ENCODE results near the gene CTSZ. TPM values are rescaled to one million over a fixed set of nuclear protein-coding genes. Genes with fewer than 3 reads are reported as not detected.

Gene CTSZ
- polyA plus RNA-seq, 2 of the 4 experiments (the other 2 are of a cell fraction) = 115 to 156 TPM

GRCh38 chr20:59050437-59050836 is 43.4 kb upstream of the CTSZ start:
- ChIA-PET CTCF (interaction anchor here (0.6 to 1.8 kb wide), 5 partner anchors 9 to 405 kb away, joined by 3 to 6 read pairs (median 4); no protein-coding TSS in a partner anchor), POLR2A (interaction anchor here (0.7 kb wide), 1 partner anchor 18 kb away, joined by 3 read pairs; the partner anchor contains the start of gene ATP5F1E)
- ATAC-seq (no peak), DNase-seq (ENCODE audit: low read depth in 1 of 2, low spot score in 1 of 2) (no peak), FAIRE-seq (no peak)
- Histone ChIP-seq H3K27ac (no peak overlapping the region; a peak in 1 of 6 replicates), H3K4me1 (peaks cover 16% of the 10 kb centered on the region), H3K4me2 (no peak overlapping the region), H3K4me3 (no peak overlapping the region), H3K9me3 (no peaks in the 10 kb centered on the region)
- 25% methylated on average over 1 of the region's 1 CpG for WGBS (ENCODE audit: missing lambda C conversion rate)
- TF ChIP-seq MAFK (IDR thresholded peaks at IDR 0.05; ENCODE audit: partially characterized antibody) (no peak), HMGXB4 (CRISPR knock-in tag; IDR thresholded peaks at IDR 0.05; ENCODE audit: borderline replicate concordance) (no peak), HOXB5 (CRISPR knock-in tag; IDR thresholded peaks at IDR 0.05) (no peak), MAX (IDR thresholded peaks at IDR 0.05) (no peak), TP53 (CRISPR knock-in tag; IDR thresholded peaks at IDR 0.05) (no peak), ELK1 (IDR thresholded peaks at IDR 0.05; ENCODE audit: low read depth, low read length) (no peak), CHD2 (IDR thresholded peaks at IDR 0.05; ENCODE audit: low read length, partially characterized antibody) (no peak), JUN (IDR thresholded peaks at IDR 0.05) (no peak), USF2 (IDR thresholded peaks at IDR 0.05) (no peak), CTCF (IDR thresholded peaks at IDR 0.05) (no peak), EHF (CRISPR knock-in tag; IDR thresholded peaks at IDR 0.05) (no peak), HDAC2 (IDR thresholded peaks at IDR 0.05) (no peak), CBX2 (IDR thresholded peaks at IDR 0.05; ENCODE audit: borderline replicate concordance, low read depth) (no peak), POLR2AphosphoS2 (conservative IDR thresholded peaks at IDR 0.05; ENCODE audit: low read length) (no peak), KDM5A (IDR thresholded peaks at IDR 0.05) (no peak), HEYL (CRISPR knock-in tag; IDR thresholded peaks at IDR 0.05) (no peak), ZFP36 (IDR thresholded peaks at IDR 0.05; ENCODE audit: borderline replicate concordance, partially characterized antibody) (no peak)

GRCh38 chr20:59048681-59049030 is 41.6 kb upstream of the CTSZ start:
- no peak for TF ChIP-seq POLR2A (IDR thresholded peaks at IDR 0.05; ENCODE audit: low read length)
- no peak for TF ChIP-seq JUN (IDR thresholded peaks at IDR 0.05)
- no peak for TF ChIP-seq USF2 (IDR thresholded peaks at IDR 0.05)
- TF ChIP-seq MAFK (IDR thresholded peaks at IDR 0.05; ENCODE audit: partially characterized antibody) = no peak
- no peak for TF ChIP-seq NFE2L2 (conservative IDR thresholded peaks at IDR 0.05; ENCODE audit: low read length)
- no peak for TF ChIP-seq RCOR1 (IDR thresholded peaks at IDR 0.05; ENCODE audit: low read depth, low read length)
- TF ChIP-seq HES2 (IDR thresholded peaks at IDR 0.05) = no peak
- no peak for TF ChIP-seq MAX (IDR thresholded peaks at IDR 0.05)
- TF ChIP-seq RNF2 (IDR thresholded peaks at IDR 0.05; ENCODE audit: borderline replicate concordance, low read depth) = no peak
- TF ChIP-seq HOXB5 (CRISPR knock-in tag; IDR thresholded peaks at IDR 0.05) = no peak
- TF ChIP-seq CBX2 (IDR thresholded peaks at IDR 0.05; ENCODE audit: borderline replicate concordance, low read depth) = no peak
- no peak for TF ChIP-seq HDAC2 (IDR thresholded peaks at IDR 0.05)
- no peak for TF ChIP-seq CHD2 (IDR thresholded peaks at IDR 0.05; ENCODE audit: low read length, partially characterized antibody)
- no peak for TF ChIP-seq KDM1A (IDR thresholded peaks at IDR 0.05; ENCODE audit: low read depth)
- TF ChIP-seq CBX8 (IDR thresholded peaks at IDR 0.05) = no peak
- no peak for TF ChIP-seq MAZ (IDR thresholded peaks at IDR 0.05; ENCODE audit: borderline replicate concordance, low read depth, low read length)
- Histone ChIP-seq H3K9me3 (no peaks in the 10 kb centered on the region), H3K27ac (peak overlapping the region; percentile 34 to 65; a peak in 3 of 6 replicates), H3K4me2 (peak overlapping the region; percentile 66), H3K4me3 (peak overlapping the region; percentile 13; the same call in 1 of the 3 replicates), H3K4me1 (peaks cover 16% of the 10 kb centered on the region)
- 28% methylated on average over 2 of the region's 2 CpGs for WGBS (ENCODE audit: missing lambda C conversion rate)
- DNase-seq (ENCODE audit: low read depth in 1 of 2, low spot score in 1 of 2) (no peak), FAIRE-seq (no peak), ATAC-seq (no peak)
- POLR2A ChIA-PET = no interaction called here
- CTCF ChIA-PET = interaction anchor here (0.9 to 1.6 kb wide), 3 partner anchors 14 to 355 kb away, joined by 3 read pairs; no protein-coding TSS in a partner anchor
